GM21529 (cell line): ENCODE data around the gene BCAT1.
"Not testable (repeated sequence)": the region's sequence is repeated elsewhere in the genome, so short reads cannot be mapped to it uniquely, and the experiment has no call there.

ENCODE experiments used
- ATAC-seq: cut with Tn5 transposase; IDR thresholded peaks from one replicate; pipeline ENCODE4 v1.9.1; 2021; ENCODE audit not compliant: unreplicated experiment

BCAT1 gene

DNA sequence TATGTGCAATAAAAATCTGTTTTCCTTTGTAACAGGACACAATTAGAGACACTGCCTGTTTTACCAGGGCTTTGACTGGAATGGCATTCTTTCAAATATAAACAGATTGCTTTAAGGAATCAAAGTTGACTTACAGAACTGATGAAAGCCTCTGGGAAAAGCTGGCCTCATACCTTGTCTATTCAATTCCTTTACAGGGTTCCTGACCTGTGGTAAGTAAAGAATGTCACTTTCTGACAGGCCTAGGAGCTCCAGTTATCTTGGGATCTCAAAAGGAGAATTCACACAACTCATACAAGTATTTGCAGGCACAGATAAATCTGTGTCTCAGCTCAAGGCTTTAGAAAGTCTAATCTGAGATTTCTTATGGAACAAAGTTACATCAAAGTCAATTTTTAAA is 88.4 kb downstream of the BCAT1 start:
- ATAC-seq, result no peak

- ATAC-seq, result no peak
These were observed 92.4 kb downstream of the BCAT1 start for GRCh38 chr12:24856541-24856940.

DNA sequence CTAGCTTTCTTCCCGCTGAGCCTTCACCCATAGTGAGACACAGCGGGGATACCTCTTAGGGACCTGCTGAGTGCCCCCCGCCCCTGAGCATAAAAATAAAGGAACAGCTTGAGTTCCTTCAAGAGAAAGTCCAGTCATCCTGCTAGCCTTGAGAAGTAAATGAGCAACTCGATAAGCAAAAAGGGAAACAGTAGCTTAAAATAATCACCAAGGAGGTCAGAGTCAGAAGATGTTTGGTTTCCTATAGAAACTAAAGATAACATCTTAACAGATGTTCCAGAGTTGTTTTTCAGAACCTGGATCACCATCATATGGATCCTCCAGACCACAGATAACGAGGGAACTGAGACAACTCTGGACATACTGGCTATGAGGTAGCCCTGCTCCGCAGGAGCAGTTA is 94.0 kb downstream of the BCAT1 start:
- ATAC-seq, result no peak

DNA sequence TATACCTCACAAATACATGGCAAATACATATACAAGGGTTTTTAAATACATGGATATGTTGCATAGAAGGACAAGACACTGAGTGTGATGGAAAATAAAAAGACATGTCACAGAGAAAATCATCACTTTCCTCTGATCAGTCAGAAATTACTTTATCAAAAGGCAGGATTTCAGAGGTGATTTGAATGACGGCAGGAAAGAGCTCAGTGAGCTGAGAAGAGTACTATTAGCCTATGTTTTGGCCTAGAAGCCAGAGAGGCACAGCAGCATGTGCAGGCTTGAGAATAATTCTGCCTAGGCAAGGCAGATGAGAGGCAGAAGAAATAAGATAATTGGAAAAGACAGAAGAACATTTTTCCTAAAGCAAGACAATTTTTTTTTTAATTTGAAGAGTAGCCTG is 94.9 kb downstream of the BCAT1 start:
- ATAC-seq, result no peak

- no peak for ATAC-seq
These were observed 95.3 kb downstream of the BCAT1 start for GRCh38 chr12:24853588-24853987.

GRCh38 chr12:24853094-24853493 is 95.8 kb downstream of the BCAT1 start:
- no peak for ATAC-seq

DNA sequence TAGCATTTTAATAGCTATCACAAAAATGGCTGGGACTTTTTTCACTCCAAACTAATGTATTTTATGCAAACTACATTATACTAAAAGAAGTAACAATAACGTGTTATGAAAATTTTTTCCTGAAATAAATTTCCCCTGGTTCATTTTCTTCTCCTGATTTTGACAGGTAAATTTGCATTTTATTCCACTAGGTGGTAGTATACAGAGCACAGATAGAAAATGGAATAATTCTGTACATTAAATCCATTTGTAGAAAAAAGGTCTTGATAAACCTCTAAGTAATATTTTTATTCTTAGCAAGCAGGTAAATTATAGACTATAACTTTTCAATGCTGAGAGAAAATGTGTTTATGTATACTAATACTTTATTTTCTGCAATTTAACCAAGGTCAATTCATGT is 96.5 kb downstream of the BCAT1 start:
- ATAC-seq, result no peak

DNA sequence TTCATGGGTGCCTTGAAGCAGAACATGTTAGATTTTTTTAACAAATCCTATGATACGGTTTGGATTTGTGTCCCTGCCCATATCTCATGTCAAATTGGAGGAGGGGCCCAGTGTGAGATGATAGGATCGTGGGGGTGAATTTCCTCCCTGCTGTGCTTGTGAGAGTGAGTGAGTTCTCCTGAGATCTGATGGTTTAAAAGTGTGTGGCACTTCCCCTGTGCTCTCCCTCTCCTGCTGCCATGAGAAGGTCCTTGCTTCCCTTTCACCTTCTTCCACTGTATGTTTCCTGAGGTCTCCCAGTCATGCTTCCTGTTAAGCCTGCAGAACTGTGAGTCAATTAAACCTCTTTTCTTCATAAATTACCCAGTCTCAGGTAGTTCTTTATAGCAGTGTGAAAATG is 97.0 kb downstream of the BCAT1 start:
- ATAC-seq, result not testable (repeated sequence)

DNA sequence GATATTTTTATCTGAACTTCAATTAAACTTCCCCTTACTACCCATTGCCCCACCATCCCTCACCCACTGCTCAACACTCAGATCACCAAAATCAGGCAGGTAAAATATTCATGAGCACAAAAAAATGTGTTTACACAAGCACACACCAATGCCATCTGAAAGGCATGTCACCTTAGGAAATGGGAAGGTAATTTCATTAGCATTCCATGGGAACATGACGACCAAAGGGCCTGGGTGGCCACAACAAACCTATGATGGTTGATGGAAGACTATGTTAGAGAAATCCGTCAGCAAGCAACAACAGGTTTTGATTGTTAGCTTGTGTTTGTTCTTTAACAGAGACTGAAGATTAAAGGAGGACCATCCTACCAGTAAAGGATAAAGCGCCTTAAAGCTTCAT is 97.6 kb downstream of the BCAT1 start:
- no peak for ATAC-seq

- no peak for ATAC-seq
These were observed 98.4 kb downstream of the BCAT1 start for GRCh38 chr12:24850496-24850895.

- no peak for ATAC-seq
These were observed 99.9 kb downstream of the BCAT1 start for GRCh38 chr12:24848941-24849477.

DNA sequence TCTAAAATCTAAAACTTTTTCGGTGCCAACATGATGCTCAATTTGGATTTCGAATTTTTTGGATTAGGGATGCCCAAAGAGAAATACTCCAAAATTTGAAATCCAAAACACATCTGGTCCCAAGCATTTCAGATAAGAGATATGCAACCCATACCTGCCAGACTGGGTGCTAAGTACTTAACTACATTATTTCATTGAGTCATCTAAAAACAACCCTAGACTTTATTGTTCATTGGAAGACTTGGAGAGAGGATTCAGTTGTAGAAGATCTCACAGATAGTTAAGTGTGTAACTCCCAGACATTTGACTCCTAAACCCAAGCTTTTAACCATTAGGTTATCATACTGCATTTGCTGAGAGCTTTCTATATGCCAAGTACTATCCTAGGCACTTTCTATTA is 102.2 kb downstream of the BCAT1 start:
- no peak for ATAC-seq

- no peak for ATAC-seq
These were observed 103.3 kb downstream of the BCAT1 start for GRCh38 chr12:24845615-24846014.

GRCh38 chr12:24840046-24840800 is 108.7 kb downstream of the BCAT1 start:
- ATAC-seq, result no peak

DNA sequence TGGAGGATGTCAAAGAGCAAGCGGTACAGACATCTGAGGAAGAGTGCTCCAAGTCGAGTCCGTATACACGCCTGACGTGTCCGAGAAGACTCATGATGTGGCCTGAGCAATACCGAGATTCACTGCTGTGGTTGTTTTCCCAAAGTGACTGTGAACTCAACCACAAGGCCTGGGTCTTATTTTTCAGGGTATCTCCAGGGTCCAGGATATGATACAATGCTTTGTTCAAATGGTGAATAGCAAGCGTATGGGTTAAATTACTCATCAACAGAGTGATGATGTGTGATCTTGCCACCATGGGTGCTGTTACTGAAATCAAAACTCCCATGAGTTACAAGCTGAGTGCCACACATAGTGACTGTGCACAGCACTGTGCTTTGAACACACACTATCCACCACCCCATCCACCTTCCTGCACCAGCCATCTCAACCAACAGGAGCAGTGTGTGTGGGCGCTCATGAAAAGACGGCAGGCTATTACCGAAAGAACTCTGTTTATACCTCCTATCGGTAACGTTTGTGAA is 109.6 kb downstream of the BCAT1 start:
- peak; percentile 86 for ATAC-seq

GRCh38 chr12:24838531-24838950 is 110.4 kb downstream of the BCAT1 start:
- ATAC-seq, result peak; percentile 48

DNA sequence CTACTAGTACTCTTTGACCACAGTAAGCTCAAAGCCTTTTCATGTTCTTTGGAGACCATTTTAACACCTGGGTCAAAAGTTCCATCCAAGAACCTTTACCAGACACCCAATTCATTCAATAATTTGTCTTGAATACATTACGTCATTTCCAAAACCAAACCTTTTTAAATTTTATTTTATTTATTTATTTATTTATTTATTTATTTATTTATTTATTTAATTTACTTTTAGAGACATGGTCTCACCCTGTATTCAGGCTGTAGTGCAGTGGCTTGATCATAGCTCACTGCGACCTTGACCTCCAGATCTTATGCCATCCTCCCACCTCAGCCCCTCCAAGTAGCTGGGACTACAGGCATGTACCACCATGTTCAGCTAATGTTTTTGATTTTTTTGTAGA is 113.5 kb downstream of the BCAT1 start:
- no peak for ATAC-seq

- ATAC-seq, result no peak
These were observed 115.4 kb downstream of the BCAT1 start for GRCh38 chr12:24833513-24833912.

GRCh38 chr12:24823808-24824515 is 124.9 kb downstream of the BCAT1 start:
- ATAC-seq, result no peak

- peak; percentile 77 for ATAC-seq
These were observed 126.6 kb downstream of the BCAT1 start for GRCh38 chr12:24822121-24822899.

DNA sequence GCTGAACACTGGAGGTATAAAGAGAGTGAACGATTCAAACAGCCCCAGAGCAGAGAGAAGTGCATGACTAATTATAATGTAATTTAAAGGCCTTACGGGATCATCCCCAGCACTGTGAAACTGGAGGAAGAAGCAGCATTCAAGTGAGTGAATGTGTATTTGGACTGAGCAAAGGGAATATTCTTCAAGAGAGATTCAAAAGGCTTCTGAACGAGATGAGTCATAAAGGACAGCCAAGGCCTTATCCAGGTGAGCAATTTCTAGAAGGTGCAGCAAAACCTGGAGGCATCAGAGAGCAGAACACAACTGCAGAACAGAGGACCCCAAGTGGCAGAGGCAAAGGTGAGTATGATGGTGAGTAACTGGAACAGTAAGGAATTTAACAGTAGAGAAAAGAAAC is 127.2 kb downstream of the BCAT1 start:
- ATAC-seq, result peak; percentile 45
